A673 (cell line): ENCODE results near the gene TCF12.

ENCODE experiments used
- CTCF ChIP-seq: fragments of 300-800, 200-600 bp; sonication (generic); conservative IDR thresholded peaks from 2 replicates; pipeline ENCODE4 v1.5.1; 2017; ENCODE audit warnings: low read depth, mild to moderate bottlenecking, antibody characterized with exemption, low read length, moderate library complexity, mixed read lengths
- EZH2 ChIP-seq: fragments of 200-600 bp; sonication (generic); IDR thresholded peaks from 2 replicates; pipeline ENCODE4 v1.6.1; 2017; ENCODE audit warnings: borderline replicate concordance, low read depth, mild to moderate bottlenecking, mixed read lengths, antibody characterized with exemption, low read length; ENCODE audit not compliant: poor library complexity, severe bottlenecking

- TF ChIP-seq CTCF (no peak), EZH2 (no peak)
These were observed 35.3 kb downstream of the TCF12 start for GRCh38 chr15:56953790-56954189.
